MM.1S (cell line): ENCODE measurements around the gene CACNA2D1.

Source experiments
- DNase-seq: peaks from one replicate; pipeline ENCODE4 v3.0.0-alpha.2; 2015
- H2AFZ ChIP-seq: fragments of 300-600 bp; sonication (generic); 2 replicates; pipeline ENCODE4 v1.6.0; 2016; ENCODE audit warnings: antibody characterized with exemption, low read length
- H3F3A ChIP-seq: fragments of 300-600 bp; sonication (generic); 2 replicates; pipeline ENCODE4 v1.6.1; 2016; ENCODE audit warnings: mild to moderate bottlenecking, antibody characterized with exemption, low read length, moderate library complexity, mixed read lengths; ENCODE audit not compliant: insufficient read depth
- H3K27ac ChIP-seq: fragments of 300-600 bp; sonication (generic); 2 replicates; pipeline ENCODE4 v1.5.1; 2016; ENCODE audit warnings: mild to moderate bottlenecking, low read length
- H3K27me3 ChIP-seq: fragments of 300-600 bp; sonication (generic); replicated peaks from 2 replicates; pipeline ENCODE4 v1.6.0; 2016; ENCODE audit warnings: low read length; ENCODE audit not compliant: insufficient read depth
- H3K36me3 ChIP-seq: fragments of 300-600 bp; sonication (generic); replicated peaks from 2 replicates; pipeline ENCODE4 v1.6.1; 2016; ENCODE audit warnings: mild to moderate bottlenecking, low read length, mixed read lengths; ENCODE audit not compliant: insufficient read depth
- H3K4me1 ChIP-seq: fragments of 300-600 bp; sonication (generic); 2 replicates; pipeline ENCODE4 v1.6.1; 2016; ENCODE audit warnings: low read length, mixed read lengths
- H3K4me2 ChIP-seq: fragments of 300-600 bp; sonication (generic); 2 replicates; pipeline ENCODE4 v1.6.0; 2016; ENCODE audit warnings: low read depth, low read length
- H3K4me3 ChIP-seq: fragments of 300-600 bp; sonication (generic); 2 replicates; pipeline ENCODE4 v1.5.1; 2016; ENCODE audit warnings: low read length, mixed read lengths
- H3K79me2 ChIP-seq: fragments of 300-600 bp; sonication (generic); 2 replicates; pipeline ENCODE4 v1.6.1; 2016; ENCODE audit warnings: mixed run types, low read length, mixed read lengths
- H3K9ac ChIP-seq: fragments of 300-600 bp; sonication (generic); 2 replicates; pipeline ENCODE4 v1.6.1; 2016; ENCODE audit warnings: low read length, mixed read lengths
- H3K9me2 ChIP-seq: fragments of 300-600 bp; sonication (generic); replicated peaks from 2 replicates; pipeline ENCODE4 v1.6.1; 2016; ENCODE audit warnings: mild to moderate bottlenecking, low read length, mixed read lengths; ENCODE audit not compliant: insufficient read depth
- H3K9me3 ChIP-seq: fragments of 300-600 bp; sonication (generic); replicated peaks from 2 replicates; pipeline ENCODE4 v1.6.1; 2016; ENCODE audit warnings: mild to moderate bottlenecking, low read length, mixed read lengths; ENCODE audit not compliant: insufficient read depth
- H4K20me1 ChIP-seq: fragments of 300-600 bp; sonication (generic); 2 replicates; pipeline ENCODE4 v1.6.1; 2016; ENCODE audit warnings: mild to moderate bottlenecking, low read length, moderate library complexity, mixed read lengths; ENCODE audit not compliant: insufficient read depth
- EZH2 ChIP-seq: fragments of 300-600 bp; sonication (generic); optimal IDR thresholded peaks from 2 replicates; pipeline ENCODE3; 2017; ENCODE audit warnings: low read depth, mild to moderate bottlenecking, antibody characterized with exemption, low read length, mixed read lengths
- EZH2phosphoT487 ChIP-seq: fragments of 300-600 bp; sonication (generic); IDR thresholded peaks from 2 replicates; pipeline ENCODE4 v1.6.1; 2018; ENCODE audit warnings: antibody characterized with exemption, low read length
- TF ChIP-seq, protein P1 (sequence below): fragments of 300-600 bp; sonication (generic); IDR thresholded peaks from 2 replicates; pipeline ENCODE4 v1.5.1; 2016; ENCODE audit warnings: antibody characterized with exemption, low read length, mixed read lengths

CACNA2D1 gene

DNA sequence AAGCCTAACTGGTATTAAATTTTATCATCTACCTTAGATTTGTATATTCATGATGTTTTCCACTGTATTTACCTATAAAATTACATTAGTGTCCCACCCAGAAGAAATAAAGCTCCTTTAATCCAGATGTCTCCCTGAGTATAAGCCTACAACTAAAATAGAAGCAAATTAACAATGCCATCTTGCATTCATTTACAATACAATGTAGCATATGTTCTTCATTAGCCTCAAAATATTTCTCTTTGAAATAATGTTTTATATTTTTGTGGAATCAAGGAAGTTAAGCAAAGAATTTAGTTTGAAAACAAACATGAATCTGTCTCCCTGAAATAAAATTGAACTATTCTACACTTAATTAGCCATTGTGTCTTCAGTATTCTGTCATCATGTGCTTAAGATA, 112.3 kb downstream of the CACNA2D1 start:
- TF ChIP-seq, protein P1, sequence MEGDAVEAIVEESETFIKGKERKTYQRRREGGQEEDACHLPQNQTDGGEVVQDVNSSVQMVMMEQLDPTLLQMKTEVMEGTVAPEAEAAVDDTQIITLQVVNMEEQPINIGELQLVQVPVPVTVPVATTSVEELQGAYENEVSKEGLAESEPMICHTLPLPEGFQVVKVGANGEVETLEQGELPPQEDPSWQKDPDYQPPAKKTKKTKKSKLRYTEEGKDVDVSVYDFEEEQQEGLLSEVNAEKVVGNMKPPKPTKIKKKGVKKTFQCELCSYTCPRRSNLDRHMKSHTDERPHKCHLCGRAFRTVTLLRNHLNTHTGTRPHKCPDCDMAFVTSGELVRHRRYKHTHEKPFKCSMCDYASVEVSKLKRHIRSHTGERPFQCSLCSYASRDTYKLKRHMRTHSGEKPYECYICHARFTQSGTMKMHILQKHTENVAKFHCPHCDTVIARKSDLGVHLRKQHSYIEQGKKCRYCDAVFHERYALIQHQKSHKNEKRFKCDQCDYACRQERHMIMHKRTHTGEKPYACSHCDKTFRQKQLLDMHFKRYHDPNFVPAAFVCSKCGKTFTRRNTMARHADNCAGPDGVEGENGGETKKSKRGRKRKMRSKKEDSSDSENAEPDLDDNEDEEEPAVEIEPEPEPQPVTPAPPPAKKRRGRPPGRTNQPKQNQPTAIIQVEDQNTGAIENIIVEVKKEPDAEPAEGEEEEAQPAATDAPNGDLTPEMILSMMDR = no peak
- TF ChIP-seq EZH2phosphoT487 = no peak
- TF ChIP-seq EZH2 = no peak
- Histone ChIP-seq H3K4me3 (no peak overlapping the region), H3K4me2 (no peak overlapping the region), H3K9me3 (no peaks in the 10 kb centered on the region), H3K27ac (no peak overlapping the region), H3K36me3 (no peaks in the 10 kb centered on the region), H2AFZ (no peak overlapping the region), H3K27me3 (no peaks in the 10 kb centered on the region), H3K9ac (no peak overlapping the region), H3F3A (no peaks in the 10 kb centered on the region), H3K4me1 (no peaks in the 10 kb centered on the region), H4K20me1 (no peaks in the 10 kb centered on the region), H3K79me2 (no peaks in the 10 kb centered on the region), H3K9me2 (no peaks in the 10 kb centered on the region)
- no peak for DNase-seq

DNA sequence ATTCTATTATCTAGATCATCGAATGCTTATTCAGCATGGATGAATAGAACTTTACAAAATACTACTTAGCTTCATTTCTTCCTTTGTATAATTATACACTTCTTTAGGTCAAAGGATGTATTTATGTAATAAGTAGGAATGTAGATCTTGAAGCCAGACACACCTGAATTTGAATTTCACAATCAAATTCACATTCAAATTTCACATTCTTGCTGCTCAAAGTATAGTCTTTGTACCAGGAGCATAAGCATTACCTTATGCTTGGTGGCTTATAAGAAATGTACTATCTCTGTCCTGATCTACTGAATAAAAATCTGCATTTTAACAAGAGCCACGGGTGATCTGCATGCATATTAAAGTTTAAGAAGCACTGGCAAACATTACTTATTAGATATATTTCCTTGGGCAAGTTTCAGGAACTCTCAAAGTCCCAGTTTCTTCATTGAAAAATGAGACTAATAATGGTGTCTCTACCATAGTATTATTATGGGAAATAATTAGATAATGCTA, 112.8 kb downstream of the CACNA2D1 start:
- Histone ChIP-seq H3F3A (no peaks in the 10 kb centered on the region), H3K9me3 (no peaks in the 10 kb centered on the region), H4K20me1 (no peaks in the 10 kb centered on the region)

DNA sequence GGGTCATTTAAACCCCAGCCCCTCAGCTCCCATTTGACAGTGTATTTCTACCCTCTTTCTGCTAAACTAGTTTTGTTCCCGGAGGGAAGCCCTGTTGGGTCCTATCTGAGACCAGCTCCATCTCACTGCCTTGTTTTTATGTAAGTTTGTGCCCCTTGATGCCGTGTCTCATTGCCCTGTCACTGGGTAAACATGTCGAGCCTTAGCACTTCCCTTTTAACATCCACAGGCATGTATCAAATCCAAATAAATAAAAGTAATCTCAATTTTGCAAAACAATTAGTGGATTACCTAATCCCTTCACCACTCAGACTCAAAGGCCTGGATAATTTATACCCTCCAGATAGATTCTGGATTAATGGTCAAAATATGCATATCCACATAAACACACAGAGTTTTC, 115.7 kb downstream of the CACNA2D1 start:
- no peak for DNase-seq
- H3K4me3 ChIP-seq = no peak overlapping the region
- H4K20me1 ChIP-seq = no peaks in the 10 kb centered on the region
- H3K4me1 ChIP-seq = no peaks in the 10 kb centered on the region
- H3F3A ChIP-seq = no peaks in the 10 kb centered on the region
- H3K9me3 ChIP-seq = no peaks in the 10 kb centered on the region
- TF ChIP-seq EZH2phosphoT487 (no peak), EZH2 (no peak)
- TF ChIP-seq, protein P1 = no peak
- no peak overlapping the region for H2AFZ ChIP-seq
- no peaks in the 10 kb centered on the region for H3K9me2 ChIP-seq
- no peaks in the 10 kb centered on the region for H3K36me3 ChIP-seq
- no peak overlapping the region for H3K9ac ChIP-seq
- H3K27ac ChIP-seq = no peak overlapping the region
- H3K79me2 ChIP-seq = no peaks in the 10 kb centered on the region
- H3K4me2 ChIP-seq = no peak overlapping the region
- H3K27me3 ChIP-seq = no peaks in the 10 kb centered on the region

More for the DNA sequence above, 112.8 kb downstream of the CACNA2D1 start:
- Histone ChIP-seq H3K27ac (no peak overlapping the region), H3K4me1 (no peaks in the 10 kb centered on the region), H2AFZ (no peak overlapping the region), H3K36me3 (no peaks in the 10 kb centered on the region), H3K9me2 (no peaks in the 10 kb centered on the region), H3K27me3 (no peaks in the 10 kb centered on the region), H3K9ac (no peak overlapping the region), H3K79me2 (no peaks in the 10 kb centered on the region), H3K4me2 (no peak overlapping the region), H3K4me3 (no peak overlapping the region)
- TF ChIP-seq, protein P1 = no peak
- no peak for TF ChIP-seq EZH2
- no peak for TF ChIP-seq EZH2phosphoT487
- no peak for DNase-seq
